BLaER1 treated with 17β-estradiol and CSF1 and Interleukin-3, amounts not matched to agents 10 nM and 100 nM (cell line): ENCODE measurements around the gene PDE11A.

Experiments
- H3K27ac ChIP-seq, 11 experiments: shearing (Covaris generic); formaldehyde crosslinking; 2 replicates each; pipeline ENCODE4 v1.8.1; 2022
- H3K27me3 ChIP-seq, 11 experiments: shearing (Covaris generic); formaldehyde crosslinking; 2 replicates each; pipeline ENCODE4 v1.8.1; 2022
- H3K36me3 ChIP-seq, 11 experiments: shearing (Covaris generic); formaldehyde crosslinking; 2 replicates each; pipeline ENCODE4 v1.8.1; 2022
- H3K4me1 ChIP-seq, 10 experiments: shearing (Covaris generic); formaldehyde crosslinking; 2 replicates each; pipeline ENCODE4 v1.8.1; 2022
- H3K4me2 ChIP-seq, 11 experiments: shearing (Covaris generic); formaldehyde crosslinking; 2 replicates each; pipeline ENCODE4 v1.8.1; 2022
- H3K4me3 ChIP-seq, 10 experiments: shearing (Covaris generic); formaldehyde crosslinking; 2 replicates each; pipeline ENCODE4 v1.8.1; 2022
- H3K9ac ChIP-seq, 11 experiments: shearing (Covaris generic); formaldehyde crosslinking; 2 replicates each; pipeline ENCODE4 v1.8.1; 2022
- H3K9me3 ChIP-seq, 11 experiments: shearing (Covaris generic); formaldehyde crosslinking; replicated peaks in 1 of 11; 2 replicates each; pipeline ENCODE4 v1.8.1; 2022
- H4K20me1 ChIP-seq, 11 experiments: shearing (Covaris generic); formaldehyde crosslinking; 2 replicates each; pipeline ENCODE4 v1.8.1; 2022
- Cebpa-rat ChIP-seq, 11 experiments: shearing (Covaris generic); IDR thresholded peaks; 2 replicates each; pipeline ENCODE4 v1.8.1; 2022

Gene PDE11A

DNA sequence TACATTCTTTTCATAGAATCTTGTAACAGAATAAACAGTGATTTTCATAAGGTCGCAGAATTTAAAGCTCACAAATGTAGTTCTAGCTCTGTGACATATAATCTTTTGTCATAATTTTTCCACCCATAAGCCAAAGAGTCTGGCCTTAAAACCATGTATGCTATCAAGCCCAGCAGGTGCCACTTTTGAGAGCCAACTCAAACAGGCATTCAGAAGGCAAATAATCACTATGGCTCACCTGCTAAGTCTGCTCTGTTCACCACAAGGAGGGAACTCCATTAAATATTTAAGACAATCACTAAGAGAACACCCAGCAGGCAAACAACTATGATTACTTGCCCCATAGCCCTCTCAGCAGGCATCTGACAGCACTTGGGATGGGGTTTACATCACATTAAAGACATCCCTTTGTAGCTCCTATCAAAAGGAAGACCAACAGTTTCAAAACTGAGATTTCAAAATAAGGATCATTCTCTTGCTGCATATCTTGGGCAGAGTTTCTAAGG, 241.6 kb downstream of the PDE11A start:
- H3K27ac ChIP-seq = no peak overlapping the region
- H4K20me1 ChIP-seq = no peaks in the 10 kb centered on the region
- TF ChIP-seq Cebpa-rat (IDR thresholded peaks at IDR 0.05) = no peak
- H3K9ac ChIP-seq = no peak overlapping the region
- H3K4me3 ChIP-seq = no peak overlapping the region
- no peaks in the 10 kb centered on the region for H3K36me3 ChIP-seq
- no peaks in the 10 kb centered on the region for H3K27me3 ChIP-seq
- no peaks in the 10 kb centered on the region for H3K4me1 ChIP-seq
- H3K9me3 ChIP-seq = peaks cover 26 to 33% (median 27%) of the 10 kb centered on the region in 11 experiments
- no peak overlapping the region for H3K4me2 ChIP-seq

DNA sequence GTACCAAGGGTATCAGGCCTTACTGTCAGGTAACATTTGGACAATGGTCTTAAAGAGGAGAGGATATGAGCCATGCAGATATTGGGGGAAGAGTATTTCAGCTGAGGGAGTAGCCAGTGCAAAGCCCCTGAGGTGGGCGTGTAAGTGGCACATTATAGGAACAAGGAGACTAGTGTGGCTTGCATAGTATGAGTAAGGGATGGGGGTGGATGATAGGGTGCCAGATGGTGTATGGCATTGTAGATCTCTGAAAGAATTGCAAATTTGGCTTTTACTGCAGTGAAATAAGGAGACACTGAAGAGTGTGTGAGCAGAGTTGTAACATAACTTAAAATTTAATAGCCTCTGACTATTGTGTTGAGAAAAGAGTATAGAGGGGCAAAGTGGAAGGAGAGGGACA, 244.0 kb downstream of the PDE11A start:
- H3K9ac ChIP-seq = no peak overlapping the region
- no peaks in the 10 kb centered on the region for H3K36me3 ChIP-seq
- H3K4me2 ChIP-seq = no peak overlapping the region
- H3K27ac ChIP-seq = no peak overlapping the region
- TF ChIP-seq Cebpa-rat (IDR thresholded peaks at IDR 0.05) = no peak
- H4K20me1 ChIP-seq = no peaks in the 10 kb centered on the region
- H3K4me3 ChIP-seq = no peak overlapping the region
- H3K27me3 ChIP-seq = no peaks in the 10 kb centered on the region
- no peaks in the 10 kb centered on the region for H3K4me1 ChIP-seq
- peaks cover 2 to 10% (median 4%) of the 10 kb centered on the region in 11 experiments; a peak in 18 of 22 replicates for H3K9me3 ChIP-seq

DNA sequence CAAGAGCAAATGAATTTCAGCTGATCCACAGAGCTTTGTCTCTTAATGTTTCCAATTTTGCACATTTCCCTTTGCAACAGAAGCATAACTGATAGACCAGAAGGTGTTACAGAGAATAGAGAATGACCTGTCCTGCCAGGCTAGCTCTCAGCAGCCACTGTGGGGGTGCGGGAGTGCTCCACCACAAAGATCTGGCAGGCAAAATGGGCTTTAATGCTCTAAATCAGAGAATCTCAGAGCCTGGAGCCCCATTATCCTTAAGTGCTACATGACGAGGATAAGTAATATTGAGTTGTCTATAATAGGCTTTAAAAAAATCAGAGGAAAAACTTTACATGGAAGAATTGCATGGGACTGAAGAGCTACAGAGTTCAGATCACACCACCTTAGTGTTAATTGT, 245.7 kb downstream of the PDE11A start:
- Histone ChIP-seq H3K9me3 (no peaks in the 10 kb centered on the region), H3K27ac (no peak overlapping the region), H3K4me1 (no peaks in the 10 kb centered on the region), H3K36me3 (no peaks in the 10 kb centered on the region), H3K4me2 (no peak overlapping the region), H3K9ac (no peak overlapping the region), H3K4me3 (no peak overlapping the region), H4K20me1 (no peaks in the 10 kb centered on the region), H3K27me3 (no peaks in the 10 kb centered on the region)
- TF ChIP-seq Cebpa-rat (IDR thresholded peaks at IDR 0.05) = no peak

DNA sequence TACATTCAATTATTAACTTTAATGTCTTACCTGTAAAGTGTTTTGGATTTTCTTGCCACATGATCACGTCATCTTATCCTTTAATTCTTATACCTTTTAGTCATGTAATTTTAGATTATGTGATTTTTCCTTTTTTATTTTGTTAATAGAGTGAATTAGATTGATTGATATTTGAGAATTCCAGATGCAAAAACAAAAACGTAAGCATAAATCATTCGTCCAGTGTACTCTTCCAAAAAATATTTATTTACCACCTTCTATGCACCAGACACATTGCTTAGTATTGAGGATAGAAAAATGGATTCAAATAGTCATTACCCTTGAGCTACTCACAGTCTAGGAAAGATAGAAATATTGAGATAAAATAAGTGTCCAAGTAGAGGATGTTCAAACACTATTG, 249.6 kb downstream of the PDE11A start:
- H3K27me3 ChIP-seq = no peaks in the 10 kb centered on the region
- no peak for TF ChIP-seq Cebpa-rat (IDR thresholded peaks at IDR 0.05)

DNA sequence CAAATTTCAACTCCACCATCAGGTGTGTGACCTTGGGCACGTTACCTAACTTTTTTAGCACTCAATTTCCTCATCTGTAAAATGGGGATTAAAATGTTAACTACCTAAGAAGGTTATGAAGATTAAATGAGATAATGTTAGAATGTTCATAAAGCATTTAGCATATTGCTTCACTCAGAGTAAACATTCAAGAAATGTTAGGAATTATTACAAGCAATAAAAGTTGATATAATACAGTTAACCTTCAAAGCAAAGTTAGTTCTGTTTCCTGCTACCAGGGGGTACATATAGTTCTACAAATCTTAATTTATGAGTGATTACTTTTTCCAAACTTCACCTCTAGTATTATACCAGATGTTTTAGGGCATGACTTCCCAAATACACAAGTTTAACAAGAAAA, 254.2 kb downstream of the PDE11A start:
- no peak overlapping the region for H3K27ac ChIP-seq
- no peaks in the 10 kb centered on the region for H3K9me3 ChIP-seq
- H4K20me1 ChIP-seq = no peaks in the 10 kb centered on the region
- no peak overlapping the region for H3K9ac ChIP-seq
- TF ChIP-seq Cebpa-rat (IDR thresholded peaks at IDR 0.05) = no peak
- no peaks in the 10 kb centered on the region for H3K36me3 ChIP-seq
- no peaks in the 10 kb centered on the region for H3K27me3 ChIP-seq
- H3K4me3 ChIP-seq = no peak overlapping the region
- no peak overlapping the region for H3K4me2 ChIP-seq
- H3K4me1 ChIP-seq = no peaks in the 10 kb centered on the region

More for the DNA sequence above, 249.6 kb downstream of the PDE11A start:
- H4K20me1 ChIP-seq = no peaks in the 10 kb centered on the region
- H3K4me2 ChIP-seq = no peak overlapping the region
- no peaks in the 10 kb centered on the region for H3K36me3 ChIP-seq
- H3K9me3 ChIP-seq = no peaks in the 10 kb centered on the region
- H3K4me1 ChIP-seq = no peaks in the 10 kb centered on the region
- H3K27ac ChIP-seq = no peak overlapping the region
- no peak overlapping the region for H3K9ac ChIP-seq
- no peak overlapping the region for H3K4me3 ChIP-seq

DNA sequence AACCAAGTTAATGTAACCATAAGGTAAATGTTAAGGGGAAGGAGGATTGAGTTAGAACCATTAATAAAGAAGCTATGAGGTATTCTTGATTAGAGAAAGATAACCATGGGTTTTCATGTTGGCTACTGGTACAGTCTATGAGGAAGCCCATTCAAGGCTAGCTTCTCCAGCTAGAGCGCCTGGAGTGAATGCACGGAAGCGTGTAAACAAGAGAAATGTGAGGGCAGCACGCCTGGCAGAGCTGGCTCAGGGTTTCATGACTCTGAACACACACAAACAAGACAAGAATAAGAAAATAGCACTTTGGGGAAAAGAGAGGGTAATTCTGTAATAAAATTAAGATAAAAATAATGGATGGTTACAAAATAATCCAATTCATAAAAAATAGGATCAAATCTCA, 255.3 kb downstream of the PDE11A start:
- no peaks in the 10 kb centered on the region for H4K20me1 ChIP-seq
- no peaks in the 10 kb centered on the region for H3K27me3 ChIP-seq
- H3K9me3 ChIP-seq = no peaks in the 10 kb centered on the region
- no peak overlapping the region for H3K4me2 ChIP-seq
- no peak overlapping the region for H3K27ac ChIP-seq
- H3K4me3 ChIP-seq = no peak overlapping the region
- no peak for TF ChIP-seq Cebpa-rat (IDR thresholded peaks at IDR 0.05)
- no peaks in the 10 kb centered on the region for H3K4me1 ChIP-seq
- no peak overlapping the region for H3K9ac ChIP-seq
- no peaks in the 10 kb centered on the region for H3K36me3 ChIP-seq

DNA sequence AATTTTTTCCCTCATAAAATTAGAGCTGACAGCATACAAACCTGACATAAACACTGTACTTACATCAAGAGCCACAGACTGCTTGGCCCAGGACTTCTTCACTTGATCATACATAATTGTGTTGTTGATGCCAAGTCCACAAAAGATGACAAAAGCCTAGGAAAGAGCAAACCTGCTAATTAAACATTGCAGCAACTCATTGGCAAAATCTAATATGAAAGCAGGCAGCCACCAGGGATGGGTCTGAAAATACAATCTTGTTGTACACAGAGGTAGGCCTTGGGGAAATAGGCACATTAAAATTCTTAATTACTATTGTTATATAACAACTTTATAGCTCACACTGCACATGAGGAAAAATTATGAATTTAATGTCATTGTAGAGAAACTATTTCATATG, 255.8 kb downstream of the PDE11A start:
- Histone ChIP-seq H3K27ac (no peak overlapping the region), H3K27me3 (no peaks in the 10 kb centered on the region), H3K9ac (no peak overlapping the region), H3K4me2 (no peak overlapping the region), H3K4me1 (no peaks in the 10 kb centered on the region), H3K4me3 (no peak overlapping the region), H3K9me3 (no peaks in the 10 kb centered on the region), H4K20me1 (no peaks in the 10 kb centered on the region), H3K36me3 (no peaks in the 10 kb centered on the region)
- no peak for TF ChIP-seq Cebpa-rat (IDR thresholded peaks at IDR 0.05)

DNA sequence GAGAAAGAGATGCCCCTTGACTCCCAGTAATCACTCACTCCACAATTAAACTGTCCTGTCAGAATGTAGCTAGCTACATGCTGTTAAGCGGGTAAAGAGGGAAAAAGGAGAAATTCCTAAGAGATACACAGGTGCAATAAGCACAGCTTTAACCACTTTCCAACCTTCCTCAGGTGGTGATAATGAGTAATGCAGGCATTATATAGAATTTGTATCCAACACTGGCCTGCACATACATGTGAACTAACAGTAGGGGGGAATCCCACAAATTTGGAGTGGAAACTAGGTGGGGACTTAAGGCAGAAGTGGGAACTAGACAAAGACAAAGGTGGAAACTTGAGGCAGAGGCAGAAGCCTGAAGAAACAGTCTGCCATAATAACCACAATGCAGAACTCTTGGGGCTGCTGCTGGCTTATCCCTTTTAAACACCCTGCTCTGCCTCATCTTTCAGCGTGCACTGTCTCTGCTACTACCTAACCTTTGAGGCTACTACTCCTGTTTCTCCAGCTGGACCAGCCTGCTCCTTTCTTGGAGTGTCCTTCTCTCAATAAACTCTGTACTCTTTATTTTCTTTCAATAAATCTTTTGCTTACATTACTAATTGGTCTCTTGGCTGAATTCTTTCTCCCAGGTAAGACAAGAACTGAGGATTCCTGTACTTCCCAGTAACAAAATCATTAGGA, 259.7 kb downstream of the PDE11A start:
- H3K4me3 ChIP-seq = no peak overlapping the region
- no peak for TF ChIP-seq Cebpa-rat (IDR thresholded peaks at IDR 0.05)
- no peaks in the 10 kb centered on the region for H3K4me1 ChIP-seq
- no peak overlapping the region for H3K9ac ChIP-seq
- no peaks in the 10 kb centered on the region for H3K36me3 ChIP-seq
- H4K20me1 ChIP-seq = no peaks in the 10 kb centered on the region
- H3K27ac ChIP-seq = no peak overlapping the region
- H3K27me3 ChIP-seq = no peaks in the 10 kb centered on the region
- no peaks in the 10 kb centered on the region for H3K9me3 ChIP-seq
- no peak overlapping the region for H3K4me2 ChIP-seq

DNA sequence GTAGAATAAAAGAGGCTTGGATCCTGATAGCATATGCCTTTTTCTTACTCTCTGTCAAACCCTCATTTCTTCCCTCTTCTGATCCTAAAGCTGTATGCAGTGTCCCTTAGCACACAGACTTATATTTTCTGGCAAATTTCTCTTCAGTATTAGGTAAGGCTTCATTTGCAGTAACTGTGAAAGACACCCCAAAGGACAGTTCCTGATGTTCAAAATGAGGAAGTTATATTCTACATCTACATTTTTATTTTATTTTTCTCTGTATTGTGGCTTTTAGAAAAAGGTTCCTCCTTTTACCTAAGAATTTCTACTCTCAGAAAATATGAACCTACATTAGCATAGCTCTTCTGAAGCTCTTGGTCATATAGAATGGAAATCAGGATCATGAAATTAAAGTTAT, 261.7 kb downstream of the PDE11A start:
- no peak overlapping the region for H3K9ac ChIP-seq

More for the DNA sequence above, 261.7 kb downstream of the PDE11A start:
- Histone ChIP-seq H3K4me2 (no peak overlapping the region), H3K27me3 (no peaks in the 10 kb centered on the region), H4K20me1 (no peaks in the 10 kb centered on the region), H3K36me3 (no peaks in the 10 kb centered on the region), H3K27ac (no peak overlapping the region), H3K9me3 (peaks cover 0 to 11% (median 4%) of the 10 kb centered on the region in 11 experiments; a peak in 9 of 22 replicates), H3K4me3 (no peak overlapping the region), H3K4me1 (no peaks in the 10 kb centered on the region)
- no peak for TF ChIP-seq Cebpa-rat (IDR thresholded peaks at IDR 0.05)
